NB4 (cell line): ENCODE results near the gene SBDS.
"Not testable (repeated sequence)": the region's sequence is repeated elsewhere in the genome, so short reads cannot be mapped to it uniquely, and the experiment has no call there.

ENCODE experiments used
- POLR2A ChIP-seq: IDR thresholded peaks from 2 replicates; pipeline ENCODE4 v1.6.1; 2011; ENCODE audit warnings: mild to moderate bottlenecking; ENCODE audit not compliant: insufficient read length; ENCODE audit errors: extremely low read depth
- TF ChIP-seq, protein P1 (sequence below): IDR thresholded peaks from one replicate; pipeline ENCODE4 v1.5.1; 2012; ENCODE audit warnings: low read depth, low read length
- TF ChIP-seq, protein P2 (sequence below): IDR thresholded peaks from 2 replicates; pipeline ENCODE4 v1.6.1; 2011; ENCODE audit warnings: low read depth, low read length

DNA sequence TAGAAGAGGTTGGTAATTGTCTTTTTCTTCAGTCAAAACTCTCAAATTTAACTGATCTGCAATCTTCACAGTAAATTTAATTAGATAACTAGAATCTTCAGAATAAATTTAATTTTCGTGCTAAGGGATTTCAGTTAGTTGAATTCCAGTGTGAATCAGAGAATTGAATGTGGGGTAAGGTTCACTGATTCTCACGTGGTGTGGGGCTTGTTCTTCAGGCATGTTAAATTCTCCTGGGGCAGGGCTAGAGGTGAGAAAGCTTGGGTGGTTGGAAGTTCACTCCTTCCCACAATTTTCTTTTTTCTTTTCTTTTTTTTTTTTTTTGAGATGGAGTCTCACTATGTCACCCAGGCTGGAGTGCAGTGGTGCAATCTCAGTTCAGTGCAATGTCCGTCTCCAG lies 14.3 kb upstream of the SBDS start:
- not testable (repeated sequence) for TF ChIP-seq POLR2A
- TF ChIP-seq, protein P1, sequence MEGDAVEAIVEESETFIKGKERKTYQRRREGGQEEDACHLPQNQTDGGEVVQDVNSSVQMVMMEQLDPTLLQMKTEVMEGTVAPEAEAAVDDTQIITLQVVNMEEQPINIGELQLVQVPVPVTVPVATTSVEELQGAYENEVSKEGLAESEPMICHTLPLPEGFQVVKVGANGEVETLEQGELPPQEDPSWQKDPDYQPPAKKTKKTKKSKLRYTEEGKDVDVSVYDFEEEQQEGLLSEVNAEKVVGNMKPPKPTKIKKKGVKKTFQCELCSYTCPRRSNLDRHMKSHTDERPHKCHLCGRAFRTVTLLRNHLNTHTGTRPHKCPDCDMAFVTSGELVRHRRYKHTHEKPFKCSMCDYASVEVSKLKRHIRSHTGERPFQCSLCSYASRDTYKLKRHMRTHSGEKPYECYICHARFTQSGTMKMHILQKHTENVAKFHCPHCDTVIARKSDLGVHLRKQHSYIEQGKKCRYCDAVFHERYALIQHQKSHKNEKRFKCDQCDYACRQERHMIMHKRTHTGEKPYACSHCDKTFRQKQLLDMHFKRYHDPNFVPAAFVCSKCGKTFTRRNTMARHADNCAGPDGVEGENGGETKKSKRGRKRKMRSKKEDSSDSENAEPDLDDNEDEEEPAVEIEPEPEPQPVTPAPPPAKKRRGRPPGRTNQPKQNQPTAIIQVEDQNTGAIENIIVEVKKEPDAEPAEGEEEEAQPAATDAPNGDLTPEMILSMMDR, result not testable (repeated sequence)
- TF ChIP-seq, protein P2, sequence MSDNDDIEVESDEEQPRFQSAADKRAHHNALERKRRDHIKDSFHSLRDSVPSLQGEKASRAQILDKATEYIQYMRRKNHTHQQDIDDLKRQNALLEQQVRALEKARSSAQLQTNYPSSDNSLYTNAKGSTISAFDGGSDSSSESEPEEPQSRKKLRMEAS, result not testable (repeated sequence)
